NCI-H2107 treated with DMSO at 0.1 percent for 48 hours (cell line): Measurements from ENCODE around the gene FAM162B.
"Not testable (repeated sequence)": the region's sequence is repeated elsewhere in the genome, so short reads cannot be mapped to it uniquely, and the experiment has no call there.

Experiments
- DNase-seq: peaks from one replicate; lab custom pipeline; 2025; ENCODE audit not compliant: unreplicated experiment; lab: John Stamatoyannopoulos, UW

The FAM162B gene

GRCh38 chr6:116730513-116730912 is 35.0 kb downstream of the FAM162B start:
- no peak for DNase-seq

GRCh38 chr6:116726947-116727346 is 38.6 kb downstream of the FAM162B start:
- no peak for DNase-seq

GRCh38 chr6:116714761-116715160 is 50.8 kb downstream of the FAM162B start:
- no peak for DNase-seq

- DNase-seq: no peak
Measured at GRCh38 chr6:116714296-116714695, 51.2 kb downstream of the FAM162B start.

- no peak for DNase-seq
Measured at GRCh38 chr6:116705917-116706316, 59.6 kb downstream of the FAM162B start.

GRCh38 chr6:116703888-116704287 is 61.6 kb downstream of the FAM162B start:
- DNase-seq: not testable (repeated sequence)
